ENCODE results near the gene PLXNC1.

The PLXNC1 gene

DNA sequence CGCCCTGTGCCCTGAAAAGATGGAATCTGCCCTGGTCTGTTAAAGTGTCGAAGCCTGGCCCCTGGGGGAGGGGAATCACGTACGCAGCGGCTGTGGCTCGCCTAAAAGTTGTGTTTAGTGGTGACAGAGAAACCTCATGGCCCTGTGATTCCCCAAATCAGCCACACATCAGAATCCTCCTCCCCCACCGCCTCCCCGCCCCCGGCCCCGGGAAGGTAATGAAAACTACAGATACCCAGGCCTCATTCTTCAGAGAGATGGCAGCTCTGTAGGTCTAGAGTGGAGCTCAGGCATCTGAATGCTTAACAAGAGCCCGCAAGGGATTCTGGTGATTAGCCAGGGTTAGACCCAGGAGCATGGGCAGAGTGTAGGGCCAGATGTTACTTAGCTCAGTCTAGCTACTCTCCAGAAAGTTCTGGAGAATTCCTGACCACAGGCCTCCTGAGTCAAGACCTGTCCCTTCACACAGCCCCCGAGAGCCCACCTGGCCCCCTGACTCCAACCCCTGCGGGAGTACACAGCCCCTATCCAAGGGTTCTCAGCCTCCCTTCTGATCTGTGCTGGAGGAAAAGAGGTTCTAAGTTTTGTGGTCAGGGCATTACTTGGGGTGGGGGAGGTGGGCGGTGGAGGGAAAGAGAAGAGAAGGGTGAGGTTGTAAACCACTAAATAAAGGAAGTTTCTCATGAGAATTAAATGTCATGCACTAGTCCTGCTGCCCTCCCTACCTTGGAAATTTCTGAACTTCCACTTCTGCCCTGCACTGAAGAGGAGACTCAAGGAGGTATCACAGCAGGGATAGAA, 114.8 kb downstream of the PLXNC1 start:
- no peak overlapping the region for H3K27ac ChIP-seq
- TF ChIP-seq ZFX (IDR thresholded peaks at IDR 0.05): no peak
- TF ChIP-seq CTCF (conservative IDR thresholded peaks at IDR 0.05): no peak

GRCh38 chr12:94263905-94264561, 115.7 kb downstream of the PLXNC1 start:
- H3K27ac ChIP-seq: no peak overlapping the region
- TF ChIP-seq CTCF (conservative IDR thresholded peaks at IDR 0.05): no peak
- no peak for TF ChIP-seq ZFX (IDR thresholded peaks at IDR 0.05)

DNA sequence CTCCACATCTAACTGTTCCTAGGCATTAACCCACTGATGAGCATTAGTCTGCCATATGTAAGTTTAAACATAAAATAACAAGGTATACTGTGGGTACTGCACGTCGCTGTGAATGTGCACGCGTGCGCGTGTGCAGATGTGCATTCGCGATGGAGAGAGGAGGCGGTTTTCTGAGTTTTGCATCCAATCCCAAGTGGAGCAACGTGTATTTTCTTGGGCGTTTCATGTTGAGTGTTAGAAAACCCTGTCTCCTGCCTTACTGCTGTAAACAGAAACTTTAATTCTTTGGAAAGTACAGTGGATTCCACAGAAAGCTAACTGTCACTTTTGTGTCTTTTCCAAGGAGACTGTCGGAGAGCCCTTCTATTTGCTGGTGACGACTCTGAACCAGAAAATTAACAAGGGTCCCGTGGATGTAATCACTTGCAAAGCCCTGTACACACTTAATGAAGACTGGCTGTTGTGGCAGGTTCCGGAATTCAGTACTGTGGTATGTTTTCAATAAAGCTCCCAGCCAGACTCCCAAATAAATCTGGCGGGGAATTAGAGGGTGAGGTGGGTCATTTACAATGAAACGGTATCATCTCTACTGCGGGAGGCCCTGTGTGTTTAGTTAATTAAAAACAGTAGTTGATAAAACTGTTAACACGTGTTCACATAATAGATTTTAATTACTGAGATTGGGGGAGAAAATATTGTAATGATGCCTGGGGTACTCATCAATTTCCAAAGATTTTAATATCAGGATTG, 116.5 kb downstream of the PLXNC1 start:
- H3K27ac ChIP-seq: no peak overlapping the region
- no peak for TF ChIP-seq ZFX (IDR thresholded peaks at IDR 0.05)
- TF ChIP-seq CTCF (conservative IDR thresholded peaks at IDR 0.05): no peak

DNA sequence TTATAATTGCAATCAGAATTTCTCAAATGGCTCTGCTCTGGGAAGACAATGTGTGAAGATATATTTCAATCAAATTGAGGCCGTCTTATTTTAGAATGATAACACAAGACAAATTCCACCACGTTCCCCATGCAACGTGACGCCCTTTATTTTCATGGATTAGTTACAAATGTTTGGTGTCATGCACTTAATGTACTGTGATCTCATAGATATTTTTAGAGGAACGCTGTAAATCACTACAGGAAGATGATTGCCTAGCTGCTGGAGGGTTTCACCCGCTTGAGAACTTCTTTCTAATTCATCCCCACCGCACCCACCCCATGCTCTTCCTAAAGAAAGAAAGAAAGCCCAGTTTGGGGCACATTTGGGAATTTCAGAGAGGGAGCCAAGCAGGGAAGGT, 117.2 kb downstream of the PLXNC1 start:
- TF ChIP-seq ZFX (IDR thresholded peaks at IDR 0.05) (no peak), CTCF (conservative IDR thresholded peaks at IDR 0.05) (no peak)
- no peak overlapping the region for H3K27ac ChIP-seq

- TF ChIP-seq ZFX (IDR thresholded peaks at IDR 0.05): no peak
- no peak for TF ChIP-seq CTCF (conservative IDR thresholded peaks at IDR 0.05)
- H3K27ac ChIP-seq: no peak overlapping the region
These were observed 117.8 kb downstream of the PLXNC1 start for GRCh38 chr12:94265966-94266745.

- TF ChIP-seq CTCF (conservative IDR thresholded peaks at IDR 0.05) (no peak), ZFX (IDR thresholded peaks at IDR 0.05) (no peak)
These were observed 118.6 kb downstream of the PLXNC1 start for GRCh38 chr12:94266796-94267536.

More at GRCh38 chr12:94266796-94267536, 118.6 kb downstream of the PLXNC1 start:
- H3K27ac ChIP-seq: no peak overlapping the region
